ENCODE results near the gene AGXT2. TPM values are rescaled to one million over a fixed set of nuclear protein-coding genes. Genes with fewer than 3 reads are reported as not detected.

Gene AGXT2
- total RNA-seq, 1 experiment from 2014 or later = not detected

- Histone ChIP-seq H2AFZ (ENCODE audit: low read depth, low read length, poor library complexity, severe bottlenecking) (no peak overlapping the region), H3K27me3 (ENCODE audit: insufficient read depth, low read length) (peaks cover 81% of the 10 kb centered on the region), H3K9ac (ENCODE audit: low read length) (no peak overlapping the region), H4K20me1 (ENCODE audit: insufficient read depth) (no peaks in the 10 kb centered on the region), H3K9me3 (ENCODE audit: control insufficient read depth in 1 of 2, insufficient read depth in 1 of 2, low read depth in 1 of 2, low read length in 2 of 2) (no peaks in the 10 kb centered on the region), H3K36me3 (ENCODE audit: control insufficient read depth in 1 of 2, insufficient read depth in 2 of 2, low read length in 2 of 2) (no peaks in the 10 kb centered on the region), H3K4me2 (ENCODE audit: low read length) (no peak overlapping the region), H3K4me3 (replicated peaks in 1 of 2; ENCODE audit: low read depth in 1 of 2, low read length in 2 of 2) (no peak overlapping the region), H3K4me1 (ENCODE audit: control insufficient read depth in 1 of 2, insufficient read depth in 2 of 2, low read length in 2 of 2) (no peaks in the 10 kb centered on the region), H3K79me2 (ENCODE audit: insufficient read depth, low read length) (no peaks in the 10 kb centered on the region), H3K9me2 (ENCODE audit: insufficient read depth) (no peaks in the 10 kb centered on the region), H3K27ac (ENCODE audit: low read depth, low read length) (no peak overlapping the region)
- TF ChIP-seq REST (IDR thresholded peaks at IDR 0.05; ENCODE audit: low read depth) (no peak), JUND (IDR thresholded peaks at IDR 0.05) (no peak), EZH2 (IDR thresholded peaks at IDR 0.05) (no peak), TCF7L2 (IDR thresholded peaks at IDR 0.05; ENCODE audit: borderline replicate concordance, extremely low read depth, insufficient read depth, insufficient read length) (no peak), RAD21 (IDR thresholded peaks at IDR 0.05; ENCODE audit: low read depth) (no peak), EGR1 (IDR thresholded peaks at IDR 0.05; ENCODE audit: low read depth) (no peak), CTCF (IDR thresholded peaks at IDR 0.05 in 2 of 3, conservative IDR thresholded peaks at IDR 0.05 in 1 of 3; ENCODE audit: borderline replicate concordance in 1 of 3, insufficient read depth in 1 of 3, low read depth in 2 of 3, low read length in 2 of 3) (no peak), CBX3 (IDR thresholded peaks at IDR 0.05; ENCODE audit: low read depth) (no peak), FOSL1 (IDR thresholded peaks at IDR 0.05; ENCODE audit: low read depth) (no peak), ZFX (IDR thresholded peaks at IDR 0.05) (no peak), SP1 (IDR thresholded peaks at IDR 0.05; ENCODE audit: low read depth) (no peak), YY1 (IDR thresholded peaks at IDR 0.05; ENCODE audit: extremely low read depth, insufficient replicate concordance, low read depth, low read length) (no peak), ZNF274 (IDR thresholded peaks at IDR 0.05; ENCODE audit: low read depth, low read length) (no peak), EZH2phosphoT487 (IDR thresholded peaks at IDR 0.05; ENCODE audit: borderline replicate concordance) (no peak), SRF (IDR thresholded peaks at IDR 0.05; ENCODE audit: low read depth) (no peak), ELF1 (IDR thresholded peaks at IDR 0.05; ENCODE audit: borderline replicate concordance, low read depth) (no peak)
- TF ChIP-seq, protein P1, sequence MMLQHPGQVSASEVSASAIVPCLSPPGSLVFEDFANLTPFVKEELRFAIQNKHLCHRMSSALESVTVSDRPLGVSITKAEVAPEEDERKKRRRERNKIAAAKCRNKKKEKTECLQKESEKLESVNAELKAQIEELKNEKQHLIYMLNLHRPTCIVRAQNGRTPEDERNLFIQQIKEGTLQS (IDR thresholded peaks at IDR 0.05) = no peak
- TF ChIP-seq, protein P2, sequence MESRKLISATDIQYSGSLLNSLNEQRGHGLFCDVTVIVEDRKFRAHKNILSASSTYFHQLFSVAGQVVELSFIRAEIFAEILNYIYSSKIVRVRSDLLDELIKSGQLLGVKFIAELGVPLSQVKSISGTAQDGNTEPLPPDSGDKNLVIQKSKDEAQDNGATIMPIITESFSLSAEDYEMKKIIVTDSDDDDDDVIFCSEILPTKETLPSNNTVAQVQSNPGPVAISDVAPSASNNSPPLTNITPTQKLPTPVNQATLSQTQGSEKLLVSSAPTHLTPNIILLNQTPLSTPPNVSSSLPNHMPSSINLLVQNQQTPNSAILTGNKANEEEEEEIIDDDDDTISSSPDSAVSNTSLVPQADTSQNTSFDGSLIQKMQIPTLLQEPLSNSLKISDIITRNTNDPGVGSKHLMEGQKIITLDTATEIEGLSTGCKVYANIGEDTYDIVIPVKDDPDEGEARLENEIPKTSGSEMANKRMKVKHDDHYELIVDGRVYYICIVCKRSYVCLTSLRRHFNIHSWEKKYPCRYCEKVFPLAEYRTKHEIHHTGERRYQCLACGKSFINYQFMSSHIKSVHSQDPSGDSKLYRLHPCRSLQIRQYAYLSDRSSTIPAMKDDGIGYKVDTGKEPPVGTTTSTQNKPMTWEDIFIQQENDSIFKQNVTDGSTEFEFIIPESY (IDR thresholded peaks at IDR 0.05; ENCODE audit: extremely low read depth, insufficient replicate concordance, low read length) = no peak
- POLR2A ChIA-PET = no interaction called here
- CTCF ChIA-PET = no interaction called here
- no peak for DNase-seq (ENCODE audit: low read depth, low spot score)
- RAD21 ChIA-PET (ENCODE audit: low non-redundant PET in 1 of 2, low total read pairs in 2 of 2, uncharacterized antibody in 2 of 2, unreplicated experiment in 2 of 2) = no interaction called here
- ATAC-seq = no peak
- BruUV-seq (replicated peaks) = no TSS peak
- intact Hi-C loops (cut with micrococcal nuclease) = no loop called here
These were observed 11.2 kb downstream of the AGXT2 start for GRCh38 chr5:35036536-35036935.

Data from HCT116 (cell line).